ENCODE measurements around the gene CD99.
A peak's percentile ranks its signal among the peaks of the same experiment; 100 is the strongest.

GRCh38 chrX:2650865-2651264 is 40.2 kb upstream of the CD99 start:
- no peak for TF ChIP-seq CTCF (IDR thresholded peaks at IDR 0.05)
- peak; percentile 41 to 45 for TF ChIP-seq POLR2AphosphoS5 (IDR thresholded peaks at IDR 0.05)
- TF ChIP-seq POLR2A (IDR thresholded peaks at IDR 0.05), result no peak
